CD14-positive monocyte (primary cell): Measurements from ENCODE around the gene OR52H1. TPM values are rescaled to one million over a fixed set of nuclear protein-coding genes. Genes with fewer than 3 reads are reported as not detected.

Source experiments
- DNase-seq, 3 donors: peaks; one replicate each; pipeline ENCODE4 v3.0.0-alpha.2; 2011 to 2022
- H2AFZ ChIP-seq: 2 replicates; pipeline ENCODE4 v1.6.0; 2012; ENCODE audit warnings: mild to moderate bottlenecking, low read depth, low read length, inconsistent platforms; ENCODE audit not compliant: insufficient read depth, poor library complexity, severe bottlenecking
- H3K27ac ChIP-seq, 2 donors: 1 replicate in 1 of 2; 2 replicates in 1 of 2; pipeline ENCODE4 v1.5.1; 2012 to 2013; ENCODE audit warnings: low read length in 2 of 2, control low read depth in 1 of 2, inconsistent platforms in 1 of 2, low read depth in 1 of 2, mild to moderate bottlenecking in 1 of 2
- H3K27me3 ChIP-seq, 2 donors: one replicate each; pipeline versions ENCODE4 v1.6.0 to v1.6.1; 2011 to 2013; ENCODE audit warnings: low read length in 2 of 2; ENCODE audit not compliant: control insufficient read depth in 2 of 2, insufficient read depth in 2 of 2
- H3K36me3 ChIP-seq, 2 donors: replicated peaks in 1 of 2; 1 replicate in 1 of 2; 2 replicates in 1 of 2; pipeline versions ENCODE4 v1.5.1 to v1.6.1; 2012 to 2013; ENCODE audit warnings: low read length in 2 of 2, control low read depth in 1 of 2, inconsistent platforms in 1 of 2, mild to moderate bottlenecking in 1 of 2; ENCODE audit not compliant: insufficient read depth in 2 of 2, control insufficient read depth in 1 of 2
- H3K4me1 ChIP-seq, 2 donors: 1 replicate in 1 of 2; 2 replicates in 1 of 2; pipeline versions ENCODE4 v1.5.1 to v1.6.1; 2012 to 2013; ENCODE audit warnings: low read length in 2 of 2, control low read depth in 1 of 2, inconsistent platforms in 1 of 2, mild to moderate bottlenecking in 1 of 2, moderate library complexity in 1 of 2; ENCODE audit not compliant: insufficient read depth in 2 of 2, control insufficient read depth in 1 of 2
- H3K4me2 ChIP-seq: replicated peaks from 2 replicates; pipeline ENCODE3; 2012; ENCODE audit warnings: low read length, moderate library complexity, mild to moderate bottlenecking; ENCODE audit not compliant: poor library complexity, severe bottlenecking; ENCODE audit errors: extremely low read depth
- H3K4me3 ChIP-seq, 3 experiments: fragments of 200-600 bp in 1 of 3; sonication (generic) in 1 of 3; replicated peaks in 1 of 3; 1 replicate in 2 of 3; 2 replicates in 1 of 3; pipeline ENCODE4 v1.5.1; 2011 to 2013; ENCODE audit warnings: low read length in 3 of 3, mild to moderate bottlenecking in 3 of 3, control low read depth in 2 of 3, low read depth in 2 of 3, inconsistent platforms in 1 of 3, moderate library complexity in 1 of 3
- H3K79me2 ChIP-seq: 2 replicates; pipeline ENCODE4 v1.6.0; 2012; ENCODE audit warnings: mild to moderate bottlenecking, control low read depth, inconsistent platforms, low read length, moderate library complexity; ENCODE audit not compliant: insufficient read depth
- H3K9ac ChIP-seq: 2 replicates; pipeline ENCODE4 v1.6.0; 2017; ENCODE audit warnings: low read length, mild to moderate bottlenecking; ENCODE audit not compliant: insufficient read depth, poor library complexity, severe bottlenecking
- H3K9me3 ChIP-seq, 2 donors: replicated peaks in 1 of 2; 1 replicate in 1 of 2; 2 replicates in 1 of 2; pipeline versions ENCODE4 v1.5.1 to v1.6.1; 2012 to 2013; ENCODE audit warnings: low read length in 2 of 2, control low read depth in 1 of 2; ENCODE audit not compliant: control insufficient read depth in 1 of 2, insufficient read depth in 1 of 2
- H4K20me1 ChIP-seq: 2 replicates; pipeline ENCODE4 v1.6.0; 2012; ENCODE audit warnings: mild to moderate bottlenecking, low read length, control low read depth, moderate library complexity; ENCODE audit not compliant: insufficient read depth
- H3K27ac Mint-ChIP-seq, 7 donors: one replicate each; pipeline ENCODE4 v1.8.0; 2020; ENCODE audit warnings: mild to moderate bottlenecking in 7 of 7, mixed read lengths in 7 of 7, moderate library complexity in 6 of 7, inconsistent platforms in 2 of 7
- H3K27me3 Mint-ChIP-seq, 3 donors: one replicate each; pipeline ENCODE4 v1.8.0; 2021 to 2022; ENCODE audit warnings: low read depth in 3 of 3, mild to moderate bottlenecking in 3 of 3, mixed read lengths in 3 of 3, moderate library complexity in 3 of 3, inconsistent platforms in 1 of 3
- H3K36me3 Mint-ChIP-seq, 2 donors: one replicate each; pipeline ENCODE4 v1.8.0; 2020; ENCODE audit warnings: mixed read lengths in 2 of 2, inconsistent platforms in 1 of 2, mild to moderate bottlenecking in 1 of 2
- H3K4me1 Mint-ChIP-seq: one replicate; pipeline ENCODE4 v1.8.0; 2020; ENCODE audit warnings: mild to moderate bottlenecking, mixed read lengths
- H3K4me3 Mint-ChIP-seq, 2 donors: one replicate each; pipeline ENCODE4 v1.8.0; 2020; ENCODE audit warnings: mild to moderate bottlenecking in 2 of 2, mixed read lengths in 2 of 2, moderate library complexity in 1 of 2
- H3K9me3 Mint-ChIP-seq, 7 donors: one replicate each; pipeline ENCODE4 v1.8.0; 2020 to 2022; ENCODE audit warnings: mixed read lengths in 7 of 7, mild to moderate bottlenecking in 6 of 7, moderate library complexity in 6 of 7, inconsistent platforms in 2 of 7
- CTCF ChIP-seq: fragments of 200-600 bp; IDR thresholded peaks from one replicate; pipeline ENCODE4 v1.8.0; 2022; ENCODE audit warnings: antibody characterized with exemption, mild to moderate bottlenecking
- WGBS: methylation state at CpG from one replicate; pipeline ENCODE4 v1.1.5; 2013; ENCODE audit warnings: missing lambda C conversion rate; ENCODE audit not compliant: insufficient coverage; 5-methylcytosine and 5-hydroxymethylcytosine counted together
- intact Hi-C, 2 donors: fragments of 100-400 bp; cut with micrococcal nuclease; formaldehyde crosslinking; loops; one replicate each; pipeline versions ENCODE4 v1.15.0 to v1.15.1; 2023
- polyA minus RNA-seq: library from RNA; depleted of rRNA, polyadenylated mRNA; stranded (reverse); fragments of >200 nt; gene quantifications from 2 replicates; pipeline ENCODE4 v1.2.3, GENCODE V29; 2012
- polyA plus RNA-seq, 3 donors: library from polyadenylated mRNA; depleted of rRNA in 1 of 3; unstranded in 2 of 3; stranded (reverse) in 1 of 3; fragments of 300-500 nt in 2 of 3; fragments of >200 nt in 1 of 3; fragmentation: Illumina TruSeq in 2 of 3; gene quantifications; 1 replicate in 2 of 3; 2 replicates in 1 of 3; pipeline ENCODE4 v1.2.3, GENCODE V29; 2012 to 2021
- total RNA-seq, 12 experiments: library from RNA in 1 of 12; stranded (reverse) in 1 of 12; fragments of 120-200 nt in 1 of 12; gene quantifications; one replicate each; pipeline ENCODE4 v1.2.4 and lab custom pipeline; 2013 to 2026; ENCODE audit warnings: mixed read lengths in 6 of 12, inconsistent platforms in 1 of 12

OR52H1 gene
- total RNA-seq (2013) = not detected
- polyA plus RNA-seq (not detected), polyA minus RNA-seq (0.28 TPM in 1 of 2 replicates, not detected in the other), total RNA-seq (lab: John Stamatoyannopoulos, UW) (0 to 0.90 (median 0) reads per million in 11 experiments)

GRCh38 chr11:5548440-5548839, at the start of gene OR52H1:
Gene OR52H1, minus strand, starts transcription at chr11:5548540. Its CDS starts 3,035 bp downstream, at chr11:5545505.
- intact Hi-C loops = no loop called here
- H3K36me3 ChIP-seq = no peaks in the 10 kb centered on the region
- H3K4me1 Mint-ChIP-seq = no peaks in the 10 kb centered on the region

GRCh38 chr11:5597953-5598352, 49.6 kb upstream of the OR52H1 start:
- Histone ChIP-seq H3K4me2 (no peak overlapping the region), H3K4me1 (peaks cover 0 to 7% of the 10 kb centered on the region in 2 donors), H4K20me1 (no peaks in the 10 kb centered on the region), H3K79me2 (no peaks in the 10 kb centered on the region), H3K9ac (no peak overlapping the region), H3K36me3 (no peaks in the 10 kb centered on the region), H3K9me3 (no peaks in the 10 kb centered on the region), H3K27me3 (no peaks in the 10 kb centered on the region), H3K27ac (no peak overlapping the region), H2AFZ (no peak overlapping the region), H3K4me3 (no peak overlapping the region)
- DNase-seq = no peak
- no peak overlapping the region for H3K27ac Mint-ChIP-seq
- peaks cover 19% of the 10 kb centered on the region for H3K4me1 Mint-ChIP-seq
- peaks cover 0 to 2% (median 0%) of the 10 kb centered on the region in 3 donors for H3K27me3 Mint-ChIP-seq
- intact Hi-C loops = no loop called here
- H3K36me3 Mint-ChIP-seq = no peaks in the 10 kb centered on the region
- no peak overlapping the region for H3K4me3 Mint-ChIP-seq
- TF ChIP-seq CTCF = no peak
- 80% methylated on average over 2 of the region's 3 CpGs for WGBS
- peaks cover 0 to 3% (median 0%) of the 10 kb centered on the region in 7 donors for H3K9me3 Mint-ChIP-seq

More at GRCh38 chr11:5548440-5548839, at the start of gene OR52H1:
- Histone ChIP-seq H3K4me2 (no peak within 1 kb of the TSS), H4K20me1 (no peaks in the 10 kb centered on the region), H3K27me3 (no peaks in the 10 kb centered on the region), H3K4me3 (no peak within 1 kb of the TSS), H2AFZ (no peak within 1 kb of the TSS), H3K4me1 (no peaks in the 10 kb centered on the region), H3K27ac (no peak within 1 kb of the TSS), H3K9ac (no peak within 1 kb of the TSS), H3K9me3 (no peaks in the 10 kb centered on the region), H3K79me2 (no peaks in the 10 kb centered on the region)
- Mint-ChIP-seq H3K27ac (no peak within 1 kb of the TSS), H3K36me3 (no peaks in the 10 kb centered on the region), H3K27me3 (peaks cover 0 to 2% (median 0%) of the 10 kb centered on the region in 3 donors), H3K9me3 (peaks cover 0 to 3% (median 0%) of the 10 kb centered on the region in 7 donors), H3K4me3 (no peak within 1 kb of the TSS)
- no peak for DNase-seq
- no peak for TF ChIP-seq CTCF
- no CpG with 5 or more reads among the region's 1 CpG for WGBS
